ENCODE data around the gene PRKCQ.
"Not testable (repeated sequence)": the region's sequence is repeated elsewhere in the genome, so short reads cannot be mapped to it uniquely, and the experiment has no call there.

DNA sequence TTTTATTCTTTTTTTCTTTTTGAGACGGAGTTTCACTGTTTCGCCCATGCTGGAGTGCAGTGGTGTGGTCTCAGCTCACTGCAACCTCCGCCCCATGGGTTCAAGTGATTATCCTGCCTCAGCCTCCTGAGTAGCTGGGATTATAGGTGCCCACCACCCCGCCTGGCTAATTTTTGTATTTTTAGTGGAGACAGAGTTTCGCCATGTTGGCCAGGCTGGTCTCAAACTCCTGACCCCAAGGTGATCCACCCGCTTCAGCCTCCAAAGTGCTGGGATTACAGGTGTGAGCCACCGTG, 107.4 kb downstream of the PRKCQ start:
- TF ChIP-seq, protein P1, sequence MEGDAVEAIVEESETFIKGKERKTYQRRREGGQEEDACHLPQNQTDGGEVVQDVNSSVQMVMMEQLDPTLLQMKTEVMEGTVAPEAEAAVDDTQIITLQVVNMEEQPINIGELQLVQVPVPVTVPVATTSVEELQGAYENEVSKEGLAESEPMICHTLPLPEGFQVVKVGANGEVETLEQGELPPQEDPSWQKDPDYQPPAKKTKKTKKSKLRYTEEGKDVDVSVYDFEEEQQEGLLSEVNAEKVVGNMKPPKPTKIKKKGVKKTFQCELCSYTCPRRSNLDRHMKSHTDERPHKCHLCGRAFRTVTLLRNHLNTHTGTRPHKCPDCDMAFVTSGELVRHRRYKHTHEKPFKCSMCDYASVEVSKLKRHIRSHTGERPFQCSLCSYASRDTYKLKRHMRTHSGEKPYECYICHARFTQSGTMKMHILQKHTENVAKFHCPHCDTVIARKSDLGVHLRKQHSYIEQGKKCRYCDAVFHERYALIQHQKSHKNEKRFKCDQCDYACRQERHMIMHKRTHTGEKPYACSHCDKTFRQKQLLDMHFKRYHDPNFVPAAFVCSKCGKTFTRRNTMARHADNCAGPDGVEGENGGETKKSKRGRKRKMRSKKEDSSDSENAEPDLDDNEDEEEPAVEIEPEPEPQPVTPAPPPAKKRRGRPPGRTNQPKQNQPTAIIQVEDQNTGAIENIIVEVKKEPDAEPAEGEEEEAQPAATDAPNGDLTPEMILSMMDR (IDR thresholded peaks at IDR 0.05; ENCODE audit: insufficient read depth, low read length, poor library complexity, severe bottlenecking), result not testable (repeated sequence)
- TF ChIP-seq EZH2phosphoT487 (conservative IDR thresholded peaks at IDR 0.05; ENCODE audit: low read length), result not testable (repeated sequence)
